GM19193 (cell line): ENCODE measurements around the gene NHEJ1.
A peak's percentile ranks its signal among the peaks of the same experiment; 100 is the strongest.

Experiments
- POLR2A ChIP-seq: IDR thresholded peaks from 4 replicates; pipeline ENCODE4 v1.6.1; 2011; ENCODE audit not compliant: insufficient read depth, insufficient read length; ENCODE audit errors: extremely low read depth

The NHEJ1 gene, protein sequence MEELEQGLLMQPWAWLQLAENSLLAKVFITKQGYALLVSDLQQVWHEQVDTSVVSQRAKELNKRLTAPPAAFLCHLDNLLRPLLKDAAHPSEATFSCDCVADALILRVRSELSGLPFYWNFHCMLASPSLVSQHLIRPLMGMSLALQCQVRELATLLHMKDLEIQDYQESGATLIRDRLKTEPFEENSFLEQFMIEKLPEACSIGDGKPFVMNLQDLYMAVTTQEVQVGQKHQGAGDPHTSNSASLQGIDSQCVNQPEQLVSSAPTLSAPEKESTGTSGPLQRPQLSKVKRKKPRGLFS

DNA sequence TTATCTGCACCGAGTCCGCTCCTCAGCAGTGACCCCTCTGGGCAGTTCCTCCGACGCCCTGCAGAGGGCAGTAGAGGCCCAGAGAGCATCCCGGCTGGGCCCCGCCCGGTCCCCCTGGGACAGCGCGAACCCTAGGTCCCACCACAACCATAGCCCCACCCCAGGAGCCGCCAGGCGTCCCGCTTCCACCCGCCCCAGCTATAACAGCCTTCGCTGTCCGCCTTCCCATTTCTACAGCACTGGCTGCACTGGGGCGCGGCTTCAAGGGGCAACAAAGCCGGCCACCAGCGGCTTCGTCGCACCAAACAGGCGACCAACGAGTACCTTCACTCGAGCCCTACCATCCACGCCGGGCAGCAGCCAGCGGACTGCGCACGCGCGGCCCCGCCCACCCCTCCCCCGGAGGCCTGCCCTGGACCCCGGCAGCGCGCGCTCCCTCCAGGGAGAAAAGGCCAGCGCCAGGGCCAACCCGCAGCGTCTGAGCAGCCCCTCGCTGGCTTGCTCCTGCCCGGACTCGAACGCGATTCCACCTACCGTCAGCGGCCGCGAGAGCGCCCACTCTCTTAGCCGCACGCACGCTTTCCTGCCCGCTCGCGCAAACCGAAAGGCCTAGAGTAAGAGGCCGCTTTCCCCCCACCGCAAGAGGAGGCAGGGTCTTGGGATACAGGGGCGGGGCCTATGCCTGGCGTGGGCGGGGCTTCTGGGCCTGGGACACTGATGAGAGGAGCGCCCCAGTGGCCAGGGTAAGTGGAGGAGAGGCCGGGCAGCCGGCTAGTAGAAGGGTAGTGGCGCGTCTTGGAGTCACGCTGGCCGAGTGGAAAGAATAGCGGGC lies at the start of gene NHEJ1:
Gene NHEJ1 (minus strand): TSS at position 630 of the 832 bp plus-strand sequence. CDS start 2,453 bp downstream, outside the sequence.
- TF ChIP-seq POLR2A, result peak; percentile 87

DNA sequence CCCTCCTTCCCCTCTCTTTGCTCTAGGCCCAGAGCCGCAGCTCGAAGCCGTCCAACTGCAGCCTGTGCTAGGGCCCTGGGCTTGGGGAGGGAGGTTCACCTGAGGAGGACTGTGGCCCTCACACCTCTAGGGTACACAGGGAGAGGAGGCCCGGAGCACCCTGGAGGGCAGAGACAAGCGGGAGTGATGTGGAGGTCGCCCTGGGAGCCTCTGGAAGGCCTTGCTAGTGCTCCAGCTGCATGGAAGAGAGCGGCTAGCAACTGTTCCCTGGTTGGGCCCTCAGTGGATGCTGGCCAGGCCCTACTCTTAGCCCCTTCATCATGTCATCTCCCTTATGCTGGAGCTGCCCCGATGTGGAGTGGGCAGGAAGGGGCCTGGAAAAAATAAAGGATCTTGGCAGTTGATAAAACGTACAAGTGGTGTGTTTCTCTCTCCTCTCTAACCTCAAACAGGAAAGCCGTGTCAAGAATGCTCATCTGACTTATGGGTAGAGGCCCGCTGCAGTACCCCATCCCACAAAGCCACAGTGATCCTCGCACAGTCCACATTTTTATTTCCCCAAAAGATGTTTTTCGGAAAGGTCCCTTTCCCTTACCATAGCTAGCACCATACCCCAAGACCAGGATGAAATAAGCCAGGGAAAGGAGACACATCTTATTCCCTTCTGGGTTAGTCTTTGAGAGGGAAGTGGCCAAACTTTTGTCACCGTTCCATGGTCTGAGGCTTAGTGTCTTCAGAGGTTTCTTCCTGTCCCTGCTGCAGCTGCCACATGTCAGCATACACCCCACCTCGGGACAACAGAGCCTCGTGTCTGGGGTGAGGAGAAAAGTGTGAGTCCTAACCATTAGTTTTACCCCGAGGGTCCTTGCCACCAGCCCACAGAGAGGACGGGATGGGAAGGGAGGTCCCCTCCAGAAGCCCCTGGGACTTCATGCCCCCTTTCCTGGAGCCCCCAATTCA lies 48.9 kb upstream of the NHEJ1 start:
- TF ChIP-seq POLR2A, result no peak

DNA sequence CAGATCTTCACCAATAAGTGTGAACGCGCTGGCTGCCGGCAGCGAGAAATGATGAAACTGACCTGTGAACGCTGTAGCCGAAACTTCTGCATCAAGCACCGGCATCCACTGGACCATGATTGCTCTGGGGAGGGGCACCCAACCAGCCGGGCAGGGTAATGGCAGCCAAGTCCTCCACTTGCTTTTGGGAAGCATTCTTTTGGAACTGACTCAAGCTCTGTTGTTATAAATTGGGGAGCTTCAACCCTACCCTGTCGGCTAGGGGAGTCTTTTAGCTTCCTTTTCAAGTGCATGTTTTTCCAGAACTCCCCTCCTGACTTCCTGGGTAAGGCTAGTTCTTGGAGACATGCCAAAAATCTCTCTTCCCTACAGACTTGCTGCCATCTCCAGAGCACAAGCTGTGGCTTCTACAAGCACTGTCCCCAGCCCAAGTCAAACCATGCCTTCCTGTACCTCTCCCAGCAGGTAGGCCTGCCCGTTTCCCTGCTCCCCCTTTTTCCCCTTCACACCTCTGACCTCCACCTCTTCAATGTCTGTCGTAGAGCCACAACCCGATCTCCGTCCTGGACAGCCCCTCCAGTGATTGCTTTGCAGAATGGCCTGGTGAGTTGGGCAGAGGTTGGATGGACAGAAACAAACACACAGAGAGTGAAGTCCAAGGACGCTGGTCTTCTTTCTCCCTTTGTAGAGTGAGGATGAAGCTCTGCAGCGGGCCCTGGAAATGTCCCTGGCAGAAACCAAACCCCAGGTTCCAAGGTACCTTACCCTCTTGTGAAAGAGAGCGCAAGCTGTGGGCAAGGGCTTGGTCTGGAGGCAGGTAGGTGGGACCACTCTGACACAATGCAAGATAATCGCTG lies 47.5 kb upstream of the NHEJ1 start:
- TF ChIP-seq POLR2A, result no peak

DNA sequence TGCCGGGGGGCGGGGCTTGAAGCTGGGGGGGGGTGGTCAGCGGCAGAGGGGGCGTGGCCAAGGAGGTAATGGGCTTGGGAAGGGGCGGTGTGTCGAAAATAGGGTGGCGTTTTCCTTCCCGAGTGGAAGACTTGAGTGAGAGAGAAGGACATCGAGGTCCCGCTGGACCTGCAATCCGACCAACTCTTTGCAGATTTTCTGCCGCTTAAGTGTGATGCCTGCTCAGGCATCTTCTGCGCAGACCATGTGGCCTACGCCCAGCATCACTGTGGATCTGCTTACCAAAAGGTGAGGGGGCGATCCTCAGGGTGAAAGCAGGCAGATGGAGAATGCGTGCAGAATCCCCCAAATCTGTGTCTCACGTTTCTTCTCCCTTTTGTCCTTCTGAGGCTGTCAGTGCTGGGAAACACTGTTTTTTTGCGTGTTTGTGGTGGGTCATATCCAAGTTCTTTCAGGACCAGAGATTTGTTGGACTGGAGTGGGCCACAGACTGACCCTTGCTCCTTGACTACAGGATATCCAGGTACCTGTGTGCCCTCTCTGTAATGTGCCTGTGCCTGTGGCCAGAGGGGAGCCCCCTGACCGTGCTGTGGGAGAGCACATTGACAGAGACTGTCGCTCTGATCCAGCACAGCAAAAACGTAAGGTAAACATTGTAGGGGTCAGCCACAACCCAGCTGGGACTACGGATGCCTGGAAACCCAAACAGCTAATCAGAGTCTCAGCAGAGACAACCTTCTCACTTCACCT lies 46.7 kb upstream of the NHEJ1 start:
- TF ChIP-seq POLR2A, result no peak

- TF ChIP-seq POLR2A, result peak; percentile 98
These were observed 45.9 kb upstream of the NHEJ1 start, which contains the start of gene ZFAND2B for GRCh38 chr2:219206328-219207133. Gene ZFAND2B (plus strand): TSS chr2:219206782. CDS start chr2:219206988, 206 bp downstream.

- no peak for TF ChIP-seq POLR2A
These were observed 45.3 kb upstream of the NHEJ1 start for GRCh38 chr2:219205981-219206327.

DNA sequence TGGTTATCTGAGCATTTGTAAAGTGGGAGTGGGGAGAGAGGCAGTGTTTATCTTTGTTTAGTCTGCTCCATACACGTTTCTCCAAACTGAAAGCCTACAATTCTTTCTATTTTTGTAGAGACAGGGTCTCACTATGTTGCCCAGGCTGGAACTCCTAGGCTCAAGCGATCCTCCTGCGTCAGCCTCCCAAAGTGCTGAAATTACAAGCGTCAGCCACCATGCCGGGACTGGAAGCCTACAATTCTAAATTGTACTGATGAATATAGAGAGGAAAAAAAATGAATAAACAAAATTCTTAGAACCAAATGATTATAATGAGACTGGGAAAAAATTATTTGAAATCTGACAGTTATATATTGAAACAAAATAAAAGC lies 44.5 kb upstream of the NHEJ1 start:
- no peak for TF ChIP-seq POLR2A

DNA sequence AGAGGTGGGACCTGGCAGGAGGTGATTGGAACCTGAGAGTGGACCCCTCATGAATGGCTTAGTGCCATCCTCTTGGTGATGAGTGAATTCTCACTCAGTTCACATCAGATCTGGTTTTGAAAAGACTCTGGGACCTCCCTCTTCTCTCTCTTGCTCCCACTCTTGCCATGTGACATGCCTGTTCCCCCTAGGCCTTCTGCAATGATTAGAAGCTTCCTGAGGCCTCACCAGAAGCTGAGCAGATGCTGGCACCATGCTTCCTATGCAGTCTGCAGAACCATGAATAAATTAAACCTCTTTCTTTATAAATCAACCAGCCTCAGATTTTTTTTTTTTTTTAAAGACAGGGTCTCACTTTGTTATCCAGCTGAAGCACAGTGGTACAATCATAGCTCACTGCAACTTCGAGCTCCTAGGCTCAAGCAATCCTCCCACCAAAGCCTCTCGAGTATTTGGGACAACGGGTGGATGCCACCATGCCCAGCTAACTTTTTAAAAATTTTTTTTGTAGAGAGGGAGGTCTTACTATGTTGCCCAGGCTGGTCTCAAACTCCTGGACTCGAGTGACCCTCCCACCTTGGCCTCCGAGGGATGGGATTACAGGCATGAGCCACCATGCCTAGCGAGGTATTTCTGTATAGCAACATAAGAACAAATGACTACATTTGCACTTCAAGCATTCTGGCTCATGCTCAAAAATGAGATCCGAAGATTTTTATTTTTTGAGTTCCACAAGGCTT lies 44.0 kb upstream of the NHEJ1 start:
- TF ChIP-seq POLR2A, result no peak

DNA sequence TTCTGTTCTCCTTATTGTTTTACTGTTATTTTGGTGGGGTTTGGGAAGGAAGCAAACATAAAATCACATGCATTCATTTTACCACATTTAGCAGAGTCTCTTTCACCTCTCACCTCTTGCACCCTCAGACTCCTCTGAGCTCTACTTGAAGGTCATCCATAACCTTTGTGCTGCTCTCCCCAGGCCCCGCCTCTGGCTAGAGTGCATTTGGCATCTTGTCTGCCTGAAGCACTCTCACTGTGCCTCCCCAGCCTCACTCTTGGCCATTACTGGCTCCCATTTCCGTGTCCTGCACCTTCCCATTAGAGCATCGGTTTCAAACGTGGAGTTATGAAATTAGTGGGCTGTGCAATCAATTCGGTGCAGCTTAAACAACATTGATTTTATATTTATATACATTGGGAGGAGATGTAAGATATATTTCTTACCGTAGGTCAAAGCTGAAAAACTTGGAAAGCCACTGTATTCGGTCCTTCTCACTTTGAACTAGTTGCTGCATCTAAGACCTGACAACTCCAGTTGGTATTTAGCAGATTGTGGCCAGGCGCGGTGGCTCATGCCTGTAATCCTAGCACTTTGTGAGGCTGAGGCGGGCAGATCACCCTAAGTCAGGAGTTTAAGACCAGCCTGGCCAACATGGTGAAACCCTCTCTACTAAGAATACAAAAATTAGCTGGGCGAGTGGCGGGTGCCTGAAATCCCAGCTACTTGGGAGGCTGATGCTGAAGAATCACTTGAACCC lies 39.0 kb upstream of the NHEJ1 start:
- no peak for TF ChIP-seq POLR2A

DNA sequence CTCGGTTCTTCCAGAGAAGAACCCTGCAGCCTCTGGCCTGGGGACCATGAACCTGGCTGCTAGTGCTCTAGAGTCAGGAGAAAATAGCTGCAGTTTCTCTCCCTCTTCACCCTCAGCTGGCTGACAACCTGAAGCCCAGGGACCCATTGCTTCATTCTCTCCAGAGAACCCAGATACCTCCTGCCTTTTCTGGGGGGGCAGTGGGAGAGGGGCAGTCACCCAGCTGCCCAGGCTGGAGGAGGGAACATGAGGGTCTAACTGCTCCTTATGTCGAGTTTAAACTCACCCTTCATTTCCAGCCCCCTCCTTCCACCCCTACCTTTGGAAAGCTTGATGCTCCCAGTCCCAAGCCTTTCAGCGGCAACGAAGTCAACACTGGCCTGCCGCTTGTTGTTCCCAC lies 38.4 kb upstream of the NHEJ1 start:
- TF ChIP-seq POLR2A, result no peak

DNA sequence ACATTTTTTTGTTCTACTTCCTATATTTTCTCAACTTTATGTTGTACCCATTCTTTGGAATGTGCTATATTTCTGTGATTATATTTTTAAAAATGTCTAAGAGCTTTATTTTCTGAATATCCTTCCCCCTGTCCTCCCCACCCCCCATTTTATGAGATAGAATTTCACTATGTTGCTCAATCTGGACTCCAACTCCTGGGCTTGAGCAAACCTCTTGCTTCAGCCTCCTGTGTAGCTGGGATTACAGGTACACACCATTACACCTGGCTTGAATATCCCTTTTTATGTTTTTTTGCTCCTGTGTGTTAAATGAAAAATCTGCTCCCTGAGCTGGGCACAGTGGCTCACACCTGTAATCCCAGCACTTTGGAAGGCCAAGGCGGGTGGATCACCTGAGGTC lies 36.8 kb upstream of the NHEJ1 start:
- no peak for TF ChIP-seq POLR2A
